GM19043 (cell line): ENCODE measurements around the gene YIPF4.
"Not testable (repeated sequence)": the region's sequence is repeated elsewhere in the genome, so short reads cannot be mapped to it uniquely, and the experiment has no call there.

Source experiments
- ATAC-seq: cut with Tn5 transposase; IDR thresholded peaks from one replicate; pipeline ENCODE4 v1.9.1; 2021; ENCODE audit warnings: low read depth; ENCODE audit not compliant: unreplicated experiment

YIPF4 gene

DNA sequence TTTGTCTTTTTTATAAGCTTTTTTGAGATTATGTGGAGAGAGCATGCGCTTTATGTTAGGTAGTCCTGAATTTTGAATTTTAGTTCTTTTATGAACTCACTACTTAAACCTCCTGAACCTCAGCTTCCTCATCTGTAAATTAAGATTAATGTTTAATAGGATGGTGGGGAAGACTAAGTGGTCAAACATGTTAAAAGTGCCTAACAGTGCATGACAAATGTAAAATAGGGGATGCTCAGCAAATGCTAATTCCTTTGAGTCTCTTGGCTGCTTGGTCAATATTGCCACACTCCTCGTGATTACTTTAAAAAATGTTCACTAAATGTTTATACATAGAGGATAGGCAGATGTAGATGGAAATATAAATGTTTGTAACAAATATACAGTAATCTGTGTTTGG lies 85.9 kb downstream of the YIPF4 start:
- ATAC-seq = peak; percentile 72

DNA sequence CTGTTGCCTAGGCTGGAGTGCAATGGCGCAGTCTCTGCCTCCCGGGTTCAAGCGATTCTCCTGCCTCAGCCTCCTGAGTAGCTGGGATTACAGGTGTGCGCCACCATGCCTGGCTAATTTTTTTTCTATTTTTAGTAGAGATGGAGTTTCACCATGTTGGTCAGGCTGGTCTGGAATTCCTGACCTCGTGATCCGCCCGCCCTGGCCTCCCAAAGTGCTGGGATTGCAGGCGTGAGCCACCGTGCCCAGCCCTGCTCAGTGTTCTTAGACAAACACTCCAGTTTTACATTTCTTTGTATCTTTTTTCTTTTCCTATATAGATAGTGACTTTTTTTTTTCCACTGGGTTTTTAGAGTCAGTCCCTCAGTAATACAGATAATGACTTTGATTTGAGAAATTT lies 86.6 kb downstream of the YIPF4 start:
- ATAC-seq = not testable (repeated sequence)

DNA sequence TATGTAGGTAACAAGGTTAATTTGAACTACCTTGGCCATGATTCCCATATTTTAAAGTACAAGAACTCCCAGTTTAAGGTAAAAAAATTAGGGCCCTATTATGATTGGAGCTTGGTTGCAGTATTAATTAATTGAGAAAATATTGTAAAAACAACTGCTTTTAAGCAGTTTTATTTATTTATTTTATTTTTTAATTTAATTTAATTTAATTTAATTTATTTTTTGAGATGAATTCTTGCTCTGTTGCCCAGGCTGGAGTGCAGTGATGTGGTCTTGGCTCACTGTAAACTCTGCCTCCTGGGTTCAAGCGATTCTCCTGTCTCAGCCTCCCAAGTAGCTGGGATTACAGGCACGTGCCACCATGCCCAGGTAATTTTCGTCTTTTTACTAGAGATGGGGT lies 88.0 kb downstream of the YIPF4 start:
- not testable (repeated sequence) for ATAC-seq
